Measurements from ENCODE around the gene NR0B2.
A peak's percentile ranks its signal among the peaks of the same experiment; 100 is the strongest.

Gene NR0B2

GRCh38 chr1:26921540-26922430 is 8.0 kb upstream of the NR0B2 start, which contains the start of gene NUDC:
TSS of gene NUDC (plus strand) at chr1:26921743. CDS start at chr1:26921849, 106 bp downstream.
- peak within 1 kb of the TSS; percentile 89 for H3K4me3 ChIP-seq (ENCODE audit: control insufficient read depth, low read depth, low read length)
- DNase-seq (ENCODE audit: low read depth): peak; percentile 94
- no peak for TF ChIP-seq CTCF (conservative IDR thresholded peaks at IDR 0.05; ENCODE audit: control insufficient read depth, insufficient read depth, low read depth, low read length)

DNA sequence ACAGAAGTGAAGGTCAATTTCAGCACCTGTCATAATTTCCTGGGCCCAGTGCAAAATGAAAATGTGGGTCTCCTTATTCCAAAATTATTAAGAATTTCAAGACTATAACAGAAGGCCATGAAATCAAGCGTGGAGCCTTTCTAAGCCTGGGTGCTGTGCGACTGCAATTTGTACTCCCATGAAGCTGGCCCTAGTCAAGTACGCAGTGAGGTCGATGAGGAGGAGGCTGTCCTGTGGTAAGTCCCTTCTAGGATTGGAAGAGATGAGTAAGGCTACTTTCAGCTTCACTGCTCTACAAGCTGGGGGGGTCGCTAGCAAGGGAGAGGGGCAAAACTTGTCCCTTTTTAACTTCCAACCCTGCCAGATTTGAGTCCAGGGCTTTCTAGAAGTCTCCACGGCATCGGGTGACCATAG is 7.4 kb upstream of the NR0B2 start:
- H3K4me3 ChIP-seq (ENCODE audit: control insufficient read depth, low read depth, low read length): peak overlapping the region; percentile 89
- no peak for DNase-seq (ENCODE audit: low read depth)
- no peak for TF ChIP-seq CTCF (conservative IDR thresholded peaks at IDR 0.05; ENCODE audit: control insufficient read depth, insufficient read depth, low read depth, low read length)

DNA sequence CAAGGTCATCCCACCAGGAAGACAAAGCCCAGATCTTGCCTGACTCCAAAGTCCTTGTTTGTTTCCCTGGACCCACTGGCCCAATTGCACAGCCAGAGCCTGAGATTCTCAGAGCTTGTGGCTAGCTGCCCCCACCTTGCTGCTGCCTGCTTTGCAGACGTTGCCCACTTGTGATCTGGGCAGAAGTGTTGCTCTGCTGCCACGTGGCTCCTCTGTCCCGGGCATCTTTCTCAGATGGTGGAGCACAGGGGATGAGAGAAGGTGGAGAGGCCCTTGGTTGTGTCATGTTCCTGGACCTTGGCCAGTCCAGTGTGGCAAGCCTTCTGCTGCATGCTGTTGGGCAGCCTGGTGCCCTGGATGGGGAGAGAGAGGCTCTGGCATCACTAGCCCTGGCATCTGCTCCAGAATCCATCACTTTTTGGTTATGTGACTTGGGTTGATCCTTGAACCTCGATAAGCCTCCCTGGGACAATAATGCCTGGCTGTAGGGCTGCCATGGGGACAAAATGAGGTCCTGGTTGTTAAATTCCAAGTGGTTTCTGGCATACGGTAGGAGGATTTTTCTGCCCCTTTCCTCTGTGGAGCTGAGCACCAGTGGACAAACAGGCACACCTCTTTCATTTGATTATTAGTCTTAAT is 1.5 kb upstream of the NR0B2 start:
- no peak for TF ChIP-seq CTCF (conservative IDR thresholded peaks at IDR 0.05; ENCODE audit: control insufficient read depth, insufficient read depth, low read depth, low read length)
- no peak overlapping the region for H3K4me3 ChIP-seq (ENCODE audit: control insufficient read depth, low read depth, low read length)
- DNase-seq (ENCODE audit: low read depth): no peak

DNA sequence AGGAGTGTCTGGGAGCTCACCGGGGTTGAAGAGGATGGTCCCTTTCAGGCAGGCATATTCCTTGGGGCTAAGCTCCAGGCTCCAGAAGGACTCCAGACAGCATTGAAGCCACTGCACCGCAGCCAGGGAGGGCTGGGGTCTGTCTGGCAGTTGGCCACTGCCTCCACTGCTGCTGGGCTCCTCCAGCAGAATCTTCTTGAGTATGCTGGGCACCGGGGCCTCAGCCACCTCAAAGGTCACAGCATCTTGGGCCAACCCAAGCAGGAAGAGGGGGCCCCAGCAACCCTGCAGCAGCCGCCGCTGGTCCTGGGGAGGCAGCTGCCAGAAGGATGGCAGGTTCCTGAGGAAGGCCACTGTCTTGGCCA is 404 bp downstream of the NR0B2 start:
- no peak for DNase-seq (ENCODE audit: low read depth)
- TF ChIP-seq CTCF (conservative IDR thresholded peaks at IDR 0.05; ENCODE audit: control insufficient read depth, insufficient read depth, low read depth, low read length): no peak
- no peak overlapping the region for H3K4me3 ChIP-seq (ENCODE audit: control insufficient read depth, low read depth, low read length)

DNA sequence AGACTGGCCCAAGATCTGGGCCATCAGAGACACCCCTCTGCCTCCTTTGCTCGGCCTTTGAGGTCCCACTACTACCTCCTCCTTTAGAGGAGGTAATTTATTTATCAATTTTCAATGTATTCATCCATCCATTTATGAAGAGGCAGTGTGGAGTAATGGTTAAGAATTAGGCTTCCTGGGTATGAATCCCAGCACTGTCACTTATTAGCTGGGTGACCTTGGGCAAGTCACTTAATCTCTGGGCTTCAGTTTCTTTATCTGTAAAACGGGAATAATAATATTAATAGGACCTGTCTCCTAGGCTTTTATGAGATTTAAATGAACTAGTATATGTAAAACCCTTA is 1.7 kb downstream of the NR0B2 start:
- TF ChIP-seq CTCF (conservative IDR thresholded peaks at IDR 0.05; ENCODE audit: control insufficient read depth, insufficient read depth, low read depth, low read length): no peak
- no peak overlapping the region for H3K4me3 ChIP-seq (ENCODE audit: control insufficient read depth, low read depth, low read length)
- no peak for DNase-seq (ENCODE audit: low read depth)

GRCh38 chr1:26911399-26912146 is 2.2 kb downstream of the NR0B2 start:
- no peak for TF ChIP-seq CTCF (conservative IDR thresholded peaks at IDR 0.05; ENCODE audit: control insufficient read depth, insufficient read depth, low read depth, low read length)
- no peak for DNase-seq (ENCODE audit: low read depth)
- H3K4me3 ChIP-seq (ENCODE audit: control insufficient read depth, low read depth, low read length): no peak overlapping the region

All from fibroblast of mammary gland (primary cell).